Pancreas (tissue), 8 donors: Measurements from ENCODE around the gene C1orf167. TPM values are rescaled to one million over a fixed set of nuclear protein-coding genes. Genes with fewer than 3 reads are reported as not detected.

ENCODE experiments used
- polyA plus RNA-seq, 2 donors: library from polyadenylated mRNA; stranded (reverse); fragments of 200-250 nt; gene quantifications; one replicate each; pipeline ENCODE4 v1.2.3, GENCODE V29; 2013
- total RNA-seq, 6 donors: library from RNA; stranded (reverse); fragmentation: NEBNext Ultra II Directional in 4 of 6; extraction: Animal tissue kit (Norgen Biotek cat#: 25700) in 4 of 6; gene quantifications; one replicate each; pipeline versions ENCODE4 v1.2.1 to v1.2.4, GENCODE V29; 2021 to 2023
- donor health status: healthy with polysubstance abuse.
- donor health status: DM: no; HTN: no; CAD: no; lungs with moderate emphysema.
- donor health status: DM: no; HTN: no; CAD: no.
- donor health status: Bipolar disorder and iron deficiency.
- donor health status: DM: yes; HTN: yes; CAD: no.
- donor health status: DM: no; HTN: no; CAD: no.
- donor health status: DM: no; HTN: no; CAD: no.
- donor health status: DM: yes; HTN: yes; CAD: no.

C1orf167 gene
- total and polyA plus RNA-seq, 8 donors: 0.37 to 1.4 (median 0.85) TPM; not detected in 5

Other genes starting within 250 kb of the C1orf167 start
- 10 to 100 TPM; 27.5 to 75.6 (median 43.7) TPM for gene FBXO2, start 107.8 kb upstream of the C1orf167 start, total RNA-seq
- 10 to 100 TPM; 25.3 to 58.6 TPM for gene FBXO2, start 107.8 kb upstream of the C1orf167 start, polyA plus RNA-seq
- 10 to 100 TPM; 12.1 to 19.0 (median 14.8) TPM for gene FBXO44, start 107.3 kb upstream of the C1orf167 start, total RNA-seq
- 10 to 100 TPM; 36.9 to 54.6 TPM for gene FBXO44, start 107.3 kb upstream of the C1orf167 start, polyA plus RNA-seq
- 1 to 10 TPM; 4.8 to 8.0 (median 6.9) TPM for gene FBXO6, start 98.0 kb upstream of the C1orf167 start, total RNA-seq
- 1 to 10 TPM; 7.7 TPM for gene FBXO6, start 98.0 kb upstream of the C1orf167 start, polyA plus RNA-seq
- gene MAD2L2, start 81.0 kb upstream of the C1orf167 start, total RNA-seq: 10 to 100 TPM; 15.6 to 23.7 (median 20.2) TPM
- gene MAD2L2, start 81.0 kb upstream of the C1orf167 start, polyA plus RNA-seq: 10 to 100 TPM; 24.5 to 27.0 TPM
- under 1 TPM in 5 of 6 donors, not detected in 1; 0.03 to 0.09 (median 0.03) TPM for gene DRAXIN, start 70.5 kb upstream of the C1orf167 start, total RNA-seq
- gene DRAXIN, start 70.5 kb upstream of the C1orf167 start, polyA plus RNA-seq: under 1 TPM; under 0.01 TPM
- 10 to 100 TPM; 16.8 to 28.1 (median 22.0) TPM for gene AGTRAP, start 26.1 kb upstream of the C1orf167 start, total RNA-seq
- gene AGTRAP, start 26.1 kb upstream of the C1orf167 start, polyA plus RNA-seq: 10 to 100 TPM; 28.5 to 38.5 TPM
- 10 to 100 TPM; 12.7 to 18.2 (median 15.6) TPM for gene MTHFR, start 43.8 kb downstream of the C1orf167 start, total RNA-seq
- 10 to 100 TPM in 1 of 2 donors, 1 to 10 TPM in 1; 9.6 to 19.1 TPM for gene MTHFR, start 43.8 kb downstream of the C1orf167 start, polyA plus RNA-seq
- 10 to 100 TPM in 1 of 6 donors, 1 to 10 TPM in 5; 4.3 to 12.3 (median 6.0) TPM for gene CLCN6, start 44.0 kb downstream of the C1orf167 start, total RNA-seq
- gene CLCN6, start 44.0 kb downstream of the C1orf167 start, polyA plus RNA-seq: 10 to 100 TPM; 13.6 to 16.8 TPM
- gene NPPA, start 85.6 kb downstream of the C1orf167 start, total RNA-seq: under 1 TPM in 1 of 6 donors, not detected in 5; 0.24 TPM
- 1 to 10 TPM in 1 of 2 donors, under 1 TPM in 1; 0.28 to 1.3 TPM for gene NPPA, start 85.6 kb downstream of the C1orf167 start, polyA plus RNA-seq
- 1 to 10 TPM in 1 of 6 donors, under 1 TPM in 2, not detected in 3; 0.28 to 1.5 (median 0.31) TPM for gene NPPB, start 96.8 kb downstream of the C1orf167 start, total RNA-seq
- gene NPPB, start 96.8 kb downstream of the C1orf167 start, polyA plus RNA-seq: 1 to 10 TPM in 1 of 2 donors, under 1 TPM in 1; 0.95 to 1.6 TPM
- gene KIAA2013, start 164.2 kb downstream of the C1orf167 start, total RNA-seq: 10 to 100 TPM; 23.9 to 33.8 (median 28.0) TPM
- gene KIAA2013, start 164.2 kb downstream of the C1orf167 start, polyA plus RNA-seq: 10 to 100 TPM; 21.0 to 25.3 TPM
- 10 to 100 TPM; 25.3 to 55.2 (median 37.7) TPM for gene PLOD1, start 172.5 kb downstream of the C1orf167 start, total RNA-seq
- gene PLOD1, start 172.5 kb downstream of the C1orf167 start, polyA plus RNA-seq: 10 to 100 TPM; 20.0 to 30.5 TPM
- 10 to 100 TPM; 20.4 to 34.4 (median 26.0) TPM for gene MFN2, start 218.3 kb downstream of the C1orf167 start, total RNA-seq
- 10 to 100 TPM; 13.7 to 21.7 TPM for gene MFN2, start 218.3 kb downstream of the C1orf167 start, polyA plus RNA-seq